ENCODE results near the gene HOXA9.

DNA sequence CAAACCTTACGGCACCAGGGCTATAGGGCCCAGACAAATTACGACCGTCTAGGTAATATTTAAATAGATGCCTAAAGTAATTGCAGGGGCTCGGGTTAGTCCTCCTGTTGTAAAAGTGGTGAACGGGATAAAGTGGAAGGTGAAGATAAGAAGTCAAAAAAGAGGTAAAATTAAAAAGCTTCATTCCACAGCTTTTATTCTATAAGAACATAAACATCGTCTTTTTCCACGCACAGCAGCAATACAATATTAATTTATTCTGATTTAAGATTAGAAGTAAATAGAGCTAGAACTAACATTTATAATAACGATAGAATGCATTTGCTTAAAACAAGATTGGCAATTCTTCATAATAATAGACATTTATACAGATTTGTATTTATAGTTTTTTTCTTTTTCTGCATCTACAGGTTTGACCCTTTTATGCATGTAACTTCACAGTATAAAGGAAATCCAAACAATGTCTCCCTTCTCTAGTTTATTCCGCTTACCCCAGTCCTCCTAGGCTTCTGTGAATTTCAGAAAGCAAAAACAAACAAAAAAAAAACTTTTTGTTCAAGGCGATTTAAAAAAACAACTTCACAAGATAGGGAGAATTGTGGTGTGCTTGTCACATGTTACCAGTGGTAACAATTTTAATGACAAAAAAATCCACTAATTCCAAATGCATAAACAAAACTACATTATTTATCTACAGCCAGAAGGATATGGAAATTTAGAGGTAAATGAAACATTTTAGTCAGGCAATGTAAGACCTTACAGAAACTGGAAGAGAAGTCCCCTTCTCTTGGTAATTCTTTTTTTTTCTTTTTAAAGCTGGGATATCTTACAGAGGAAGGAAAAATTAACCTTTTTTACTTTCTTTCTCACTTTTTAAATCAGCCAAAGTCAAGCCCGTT lies 5.3 kb upstream of the HOXA9 start:
- TF ChIP-seq CTCF (IDR thresholded peaks at IDR 0.05; ENCODE audit: insufficient read depth, low read depth, low read length) (no peak), EZH2 (IDR thresholded peaks at IDR 0.05; ENCODE audit: insufficient read depth, low read length) (no peak)

All from astrocyte (in vitro differentiated cells and primary cell).